Naive thymus-derived CD4-positive, alpha-beta T cell (primary cell): ENCODE data around the gene PTK7. TPM values are rescaled to one million over a fixed set of nuclear protein-coding genes. Genes with fewer than 3 reads are reported as not detected.

Experiments used
- ATAC-seq: fragments of 150-1000 bp; cut with Tn5 transposase; 2 replicates; pipeline ENCODE4 v1.10.0; 2021; ENCODE audit warnings: mild to moderate bottlenecking, moderate library complexity
- CTCF ChIA-PET: fragments of 350-600 bp; sonication (Branson Sonifier 250); formaldehyde crosslinking; loops from one replicate; lab custom pipeline; 2021; ENCODE audit warnings: antibody characterized with exemption; lab: Charles Lee
- POLR2A ChIA-PET: fragments of 350-600 bp; sonication (Branson Sonifier 250); formaldehyde crosslinking; loops from one replicate; lab custom pipeline; 2021; ENCODE audit warnings: antibody characterized with exemption, inconsistent platforms; lab: Charles Lee
- DNase-seq, 9 donors: peaks; one replicate each; pipeline versions ENCODE4 v3.0.0 to v3.0.0-alpha.2; 2020 to 2022; ENCODE audit warnings: mixed read lengths in 1 of 9
- H3K27ac ChIP-seq: one replicate; pipeline ENCODE4 v1.7.0; 2013; ENCODE audit warnings: mild to moderate bottlenecking, low read depth, low read length, moderate library complexity
- H3K27me3 ChIP-seq, 2 donors: one replicate each; pipeline ENCODE4 v1.7.0; 2013; ENCODE audit warnings: low read length in 2 of 2, mild to moderate bottlenecking in 2 of 2, moderate library complexity in 2 of 2; ENCODE audit not compliant: control insufficient read depth in 2 of 2, insufficient read depth in 2 of 2
- H3K36me3 ChIP-seq, 3 experiments: 1 replicate in 2 of 3; 2 replicates in 1 of 3; pipeline ENCODE4 v1.7.0; 2013; ENCODE audit warnings: low read length in 3 of 3, mild to moderate bottlenecking in 3 of 3, moderate library complexity in 1 of 3; ENCODE audit not compliant: insufficient read depth in 3 of 3, control insufficient read depth in 2 of 3
- H3K4me1 ChIP-seq, 2 donors: one replicate each; pipeline ENCODE4 v1.7.0; 2013; ENCODE audit warnings: low read length in 2 of 2, mild to moderate bottlenecking in 2 of 2, moderate library complexity in 1 of 2; ENCODE audit not compliant: control insufficient read depth in 2 of 2, insufficient read depth in 2 of 2
- H3K4me3 ChIP-seq: 2 replicates; pipeline ENCODE4 v1.7.0; 2013; ENCODE audit warnings: mild to moderate bottlenecking, low read length
- H3K9me3 ChIP-seq, 3 experiments: 1 replicate in 2 of 3; 2 replicates in 1 of 3; pipeline ENCODE4 v1.7.0; 2013; ENCODE audit warnings: low read length in 3 of 3; ENCODE audit not compliant: control insufficient read depth in 2 of 3
- H3K27ac Mint-ChIP-seq, 9 donors: one replicate each; pipeline ENCODE4 v1.8.0; 2020 to 2022; ENCODE audit warnings: mixed read lengths in 9 of 9, mild to moderate bottlenecking in 8 of 9, moderate library complexity in 5 of 9, inconsistent platforms in 2 of 9
- H3K27me3 Mint-ChIP-seq, 5 donors: one replicate each; pipeline ENCODE4 v1.8.0; 2021 to 2022; ENCODE audit warnings: mixed read lengths in 5 of 5, mild to moderate bottlenecking in 1 of 5
- H3K36me3 Mint-ChIP-seq, 5 donors: one replicate each; pipeline ENCODE4 v1.8.0; 2020 to 2022; ENCODE audit warnings: mixed read lengths in 5 of 5, mild to moderate bottlenecking in 3 of 5, inconsistent platforms in 1 of 5
- H3K4me1 Mint-ChIP-seq, 7 donors: one replicate each; pipeline ENCODE4 v1.8.0; 2020 to 2022; ENCODE audit warnings: mixed read lengths in 7 of 7, mild to moderate bottlenecking in 3 of 7, inconsistent platforms in 1 of 7
- H3K4me3 Mint-ChIP-seq, 10 donors: one replicate each; pipeline ENCODE4 v1.8.0; 2020 to 2022; ENCODE audit warnings: mild to moderate bottlenecking in 10 of 10, mixed read lengths in 10 of 10, moderate library complexity in 6 of 10, inconsistent platforms in 2 of 10
- H3K9me3 Mint-ChIP-seq, 11 donors: one replicate each; pipeline ENCODE4 v1.8.0; 2020 to 2022; ENCODE audit warnings: mixed read lengths in 11 of 11, mild to moderate bottlenecking in 4 of 11, inconsistent platforms in 1 of 11, moderate library complexity in 1 of 11
- intact Hi-C, 2 donors: fragments of 100-400 bp; cut with micrococcal nuclease; formaldehyde crosslinking; loops; one replicate each; pipeline ENCODE4 v1.15.1; 2023
- polyA plus RNA-seq, 2 donors: library from polyadenylated mRNA; unstranded; fragments of 300-500 nt; fragmentation: Illumina TruSeq; gene quantifications; one replicate each; pipeline ENCODE4 v1.2.3, GENCODE V29; 2021
- total RNA-seq, 6 experiments: library from RNA in 5 of 6; stranded (reverse) in 5 of 6; gene quantifications; 1 replicate in 5 of 6; 2 replicates in 1 of 6; pipeline ENCODE4 v1.2.3 and lab custom pipeline; 2021 to 2026

PTK7 gene
- total and polyA plus RNA-seq, 7 experiments from 2014 or later = 0.31 to 3.5 (median 1.2) TPM

DNA sequence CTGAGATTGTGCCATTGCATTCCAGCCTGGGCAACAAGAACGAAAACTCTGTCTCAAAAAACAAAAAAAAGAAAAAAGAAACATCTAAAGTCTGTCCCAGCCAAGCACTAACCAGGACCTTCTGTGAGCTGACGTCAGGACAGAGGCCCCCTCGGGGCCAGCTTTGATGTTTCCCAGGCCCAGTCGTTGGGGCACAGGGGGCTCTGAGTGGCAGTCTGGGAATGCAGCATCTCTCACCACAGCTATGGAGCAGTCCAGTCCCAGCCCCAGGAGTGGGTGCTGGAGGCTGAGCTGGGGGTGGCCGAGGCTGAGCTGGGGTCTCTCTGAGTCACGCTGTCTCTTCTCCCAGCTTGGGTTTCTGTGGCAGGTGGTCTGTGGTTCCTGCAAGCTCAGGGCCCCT lies 49.0 kb downstream of the PTK7 start:
- H3K4me1 ChIP-seq = no peaks in the 10 kb centered on the region
- Mint-ChIP-seq H3K27me3 (peaks cover 0 to 5% (median 0%) of the 10 kb centered on the region in 5 donors), H3K4me3 (no peak overlapping the region), H3K9me3 (no peaks in the 10 kb centered on the region), H3K4me1 (no peaks in the 10 kb centered on the region), H3K27ac (no peak overlapping the region), H3K36me3 (no peaks in the 10 kb centered on the region)
- H3K27me3 ChIP-seq = no peaks in the 10 kb centered on the region
- intact Hi-C loops = loop anchor here in 1 of 2 donors (5.0 kb wide), 1 partner anchor 223 kb away; no protein-coding TSS in a partner anchor
- H3K27ac ChIP-seq = no peak overlapping the region
- no peaks in the 10 kb centered on the region for H3K9me3 ChIP-seq
- POLR2A ChIA-PET = interaction anchor here (0.5 kb wide), 1 partner anchor 15 kb away, joined by 3 read pairs; no protein-coding TSS in a partner anchor
- H3K4me3 ChIP-seq = no peak overlapping the region
- no peak for ATAC-seq
- CTCF ChIA-PET = interaction anchor here (1.9 kb wide), 1 partner anchor 18 kb away, joined by 6 read pairs; no protein-coding TSS in a partner anchor
- no peak for DNase-seq
- no peaks in the 10 kb centered on the region for H3K36me3 ChIP-seq

DNA sequence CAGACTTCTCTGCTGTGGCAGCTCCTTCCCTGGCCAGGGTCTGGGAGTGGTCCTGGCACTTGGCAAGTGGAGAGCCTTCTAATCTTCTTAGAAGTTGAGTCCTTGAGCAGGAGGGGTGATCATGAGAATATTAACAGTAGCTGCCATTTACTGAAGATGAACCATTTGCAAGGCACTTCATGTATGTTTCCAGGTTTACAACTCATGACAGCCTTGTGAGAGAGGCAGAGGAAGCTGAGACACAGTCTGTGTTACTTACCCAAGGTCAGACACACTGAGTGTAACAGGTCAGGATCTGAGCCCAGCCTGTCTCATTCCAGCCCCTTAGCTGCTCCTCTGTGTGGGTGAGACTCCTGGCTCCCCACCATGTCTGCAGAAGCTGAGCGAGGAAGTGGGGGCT lies 49.4 kb downstream of the PTK7 start:
- no peak overlapping the region for H3K4me3 ChIP-seq
- intact Hi-C loops = loop anchor here in 1 of 2 donors (5.0 kb wide), 1 partner anchor 223 kb away; no protein-coding TSS in a partner anchor
- no peaks in the 10 kb centered on the region for H3K27me3 ChIP-seq
- H3K4me3 Mint-ChIP-seq = no peak overlapping the region
- no peak overlapping the region for H3K27ac Mint-ChIP-seq
- peaks cover 0 to 5% (median 0%) of the 10 kb centered on the region in 5 donors for H3K27me3 Mint-ChIP-seq
- H3K36me3 ChIP-seq = no peaks in the 10 kb centered on the region
- no peak overlapping the region for H3K27ac ChIP-seq
- no peaks in the 10 kb centered on the region for H3K36me3 Mint-ChIP-seq
- H3K4me1 ChIP-seq = no peaks in the 10 kb centered on the region
- POLR2A ChIA-PET = no interaction called here
- ATAC-seq (no peak), DNase-seq (no peak)
- CTCF ChIA-PET = interaction anchor here (1.9 kb wide), 1 partner anchor 18 kb away, joined by 6 read pairs; no protein-coding TSS in a partner anchor
- H3K9me3 Mint-ChIP-seq = no peaks in the 10 kb centered on the region
- H3K9me3 ChIP-seq = no peaks in the 10 kb centered on the region
- H3K4me1 Mint-ChIP-seq = no peaks in the 10 kb centered on the region

DNA sequence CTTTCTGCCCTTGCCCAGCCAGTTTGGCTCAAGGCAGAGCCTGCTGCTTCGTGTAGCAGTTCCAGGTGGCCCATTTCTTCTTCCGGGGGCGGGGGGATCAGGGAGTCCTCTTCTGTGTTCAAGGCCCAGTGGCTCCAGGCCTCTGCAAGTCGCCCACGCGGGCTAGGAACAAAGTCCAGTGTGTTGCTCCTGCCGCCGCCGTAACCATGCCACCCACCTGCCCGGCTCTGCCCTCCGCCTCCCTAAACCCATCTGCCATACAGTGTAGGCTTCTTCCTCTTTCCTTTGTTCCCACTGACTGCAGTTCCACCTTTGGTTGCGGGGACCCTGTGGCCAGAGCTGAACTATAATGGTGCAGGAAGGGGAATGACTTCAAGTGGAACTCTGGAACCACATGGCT lies 51.1 kb downstream of the PTK7 start:
- intact Hi-C loops = loop anchor here in 1 of 2 donors (5.0 kb wide), 1 partner anchor 225 kb away; no protein-coding TSS in a partner anchor
- peaks cover 0 to 5% (median 0%) of the 10 kb centered on the region in 5 donors for H3K27me3 Mint-ChIP-seq
- no peak overlapping the region for H3K4me3 Mint-ChIP-seq
- Histone ChIP-seq H3K27ac (no peak overlapping the region), H3K27me3 (no peaks in the 10 kb centered on the region), H3K9me3 (no peaks in the 10 kb centered on the region), H3K4me1 (no peaks in the 10 kb centered on the region), H3K36me3 (no peaks in the 10 kb centered on the region), H3K4me3 (no peak overlapping the region)
- H3K27ac Mint-ChIP-seq = no peak overlapping the region
- POLR2A ChIA-PET = no interaction called here
- ATAC-seq = no peak
- DNase-seq = no peak
- no peaks in the 10 kb centered on the region for H3K4me1 Mint-ChIP-seq
- H3K9me3 Mint-ChIP-seq = no peaks in the 10 kb centered on the region
- no peaks in the 10 kb centered on the region for H3K36me3 Mint-ChIP-seq
- CTCF ChIA-PET = no interaction called here

DNA sequence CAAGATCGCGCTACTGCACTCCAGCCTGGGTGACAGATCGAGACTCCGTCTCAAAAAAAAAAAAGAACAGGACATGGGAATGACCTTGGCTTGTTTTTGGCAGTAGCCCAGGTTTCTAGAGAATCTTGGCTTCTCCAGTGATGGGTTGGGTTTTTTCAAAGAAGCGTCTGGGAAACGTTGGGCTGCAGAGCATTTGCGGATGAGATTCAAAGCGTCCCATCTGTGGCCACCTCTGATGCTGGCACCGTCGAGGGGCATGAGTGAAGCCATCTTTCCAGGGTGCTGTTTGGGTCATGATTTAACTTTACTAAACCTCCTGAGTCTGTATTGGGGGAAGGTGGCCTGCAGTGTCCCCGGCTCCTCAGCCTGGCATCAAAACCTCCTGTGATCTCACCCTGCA lies 51.8 kb downstream of the PTK7 start:
- POLR2A ChIA-PET = no interaction called here
- CTCF ChIA-PET = interaction anchor here (0.5 to 0.8 kb wide), 2 partner anchors 510 to 823 kb away, joined by 3 to 4 read pairs; no protein-coding TSS in a partner anchor
- intact Hi-C loops = loop anchor here in 1 of 2 donors (5.0 kb wide), 1 partner anchor 226 kb away; no protein-coding TSS in a partner anchor
- H3K27me3 Mint-ChIP-seq = peaks cover 0 to 5% (median 0%) of the 10 kb centered on the region in 5 donors
- no peaks in the 10 kb centered on the region for H3K4me1 Mint-ChIP-seq
- H3K27me3 ChIP-seq = no peaks in the 10 kb centered on the region
- H3K9me3 Mint-ChIP-seq = no peaks in the 10 kb centered on the region
- DNase-seq (no peak), ATAC-seq (no peak)
- no peak overlapping the region for H3K27ac ChIP-seq
- no peaks in the 10 kb centered on the region for H3K9me3 ChIP-seq
- no peaks in the 10 kb centered on the region for H3K4me1 ChIP-seq
- no peak overlapping the region for H3K4me3 ChIP-seq
- no peak overlapping the region for H3K27ac Mint-ChIP-seq
- H3K36me3 Mint-ChIP-seq = no peaks in the 10 kb centered on the region
- no peak overlapping the region for H3K4me3 Mint-ChIP-seq
- H3K36me3 ChIP-seq = no peaks in the 10 kb centered on the region

DNA sequence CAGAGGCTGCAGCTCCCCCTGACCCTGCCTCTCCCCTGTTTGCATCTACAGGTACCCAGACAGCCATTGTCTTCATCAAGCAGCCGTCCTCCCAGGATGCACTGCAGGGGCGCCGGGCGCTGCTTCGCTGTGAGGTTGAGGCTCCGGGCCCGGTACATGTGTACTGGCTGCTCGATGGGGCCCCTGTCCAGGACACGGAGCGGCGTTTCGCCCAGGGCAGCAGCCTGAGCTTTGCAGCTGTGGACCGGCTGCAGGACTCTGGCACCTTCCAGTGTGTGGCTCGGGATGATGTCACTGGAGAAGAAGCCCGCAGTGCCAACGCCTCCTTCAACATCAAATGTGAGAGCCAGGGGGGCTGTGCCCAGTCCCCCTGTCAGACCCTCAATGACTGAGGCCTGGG lies 52.8 kb downstream of the PTK7 start:
- Mint-ChIP-seq H3K36me3 (no peaks in the 10 kb centered on the region), H3K27ac (no peak overlapping the region), H3K4me1 (no peaks in the 10 kb centered on the region), H3K4me3 (no peak overlapping the region), H3K9me3 (no peaks in the 10 kb centered on the region), H3K27me3 (no peaks in the 10 kb centered on the region)
- intact Hi-C loops = loop anchor here in 1 of 2 donors (5.0 kb wide), 1 partner anchor 227 kb away; no protein-coding TSS in a partner anchor
- no peak overlapping the region for H3K4me3 ChIP-seq
- no peaks in the 10 kb centered on the region for H3K9me3 ChIP-seq
- CTCF ChIA-PET = interaction anchor here (0.8 kb wide), 1 partner anchor 824 kb away, joined by 4 read pairs; no protein-coding TSS in a partner anchor
- H3K36me3 ChIP-seq = no peaks in the 10 kb centered on the region
- no peaks in the 10 kb centered on the region for H3K4me1 ChIP-seq
- DNase-seq (no peak), ATAC-seq (no peak)
- POLR2A ChIA-PET = no interaction called here
- H3K27ac ChIP-seq = no peak overlapping the region
- H3K27me3 ChIP-seq = no peaks in the 10 kb centered on the region

DNA sequence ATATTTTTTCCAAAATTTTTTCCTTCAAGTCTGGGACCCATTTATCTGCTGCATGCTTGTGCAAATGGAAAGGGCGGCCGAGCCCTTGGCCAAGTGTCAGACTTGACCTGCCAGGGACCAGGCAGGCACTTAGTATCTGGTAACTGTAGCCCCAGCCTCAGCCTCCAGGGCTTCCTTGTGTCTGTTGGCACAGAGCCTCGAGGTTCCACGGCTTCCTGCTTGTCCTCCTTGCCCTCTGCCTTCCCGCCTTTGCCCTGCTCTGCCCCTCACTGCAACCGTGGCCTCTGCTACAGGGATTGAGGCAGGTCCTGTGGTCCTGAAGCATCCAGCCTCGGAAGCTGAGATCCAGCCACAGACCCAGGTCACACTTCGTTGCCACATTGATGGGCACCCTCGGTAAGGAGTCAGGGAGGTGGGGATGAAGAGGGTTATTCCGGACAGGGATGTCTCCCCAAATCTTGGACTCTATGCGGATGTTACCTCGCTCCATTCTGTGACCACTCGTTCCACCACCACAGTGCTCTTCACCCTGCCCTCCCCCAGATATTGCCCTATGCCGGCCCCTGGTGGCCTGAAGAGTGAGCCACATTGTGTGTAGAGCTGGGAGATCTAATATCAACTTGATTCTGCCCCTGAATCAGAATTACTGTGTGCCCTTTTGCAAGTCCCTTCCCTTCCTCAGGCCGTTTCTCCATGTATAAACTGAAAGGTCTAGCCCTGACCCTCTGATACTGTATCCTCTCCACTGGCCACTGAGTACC lies 53.5 kb downstream of the PTK7 start:
- Histone ChIP-seq H3K4me1 (no peaks in the 10 kb centered on the region), H3K4me3 (no peak overlapping the region), H3K27ac (no peak overlapping the region), H3K36me3 (no peaks in the 10 kb centered on the region), H3K9me3 (no peaks in the 10 kb centered on the region), H3K27me3 (no peaks in the 10 kb centered on the region)
- Mint-ChIP-seq H3K27me3 (no peaks in the 10 kb centered on the region), H3K27ac (no peak overlapping the region), H3K4me3 (no peak overlapping the region), H3K36me3 (no peaks in the 10 kb centered on the region), H3K4me1 (no peaks in the 10 kb centered on the region), H3K9me3 (no peaks in the 10 kb centered on the region)
- ChIA-PET POLR2A (no interaction called here), CTCF (interaction anchor here (0.7 kb wide), 1 partner anchor 14 kb away, joined by 3 read pairs; no protein-coding TSS in a partner anchor)
- intact Hi-C loops = loop anchor here in 1 of 2 donors (5.0 kb wide), 1 partner anchor 227 kb away; no protein-coding TSS in a partner anchor
- peak; percentile 61 for ATAC-seq
- peak in 1 of 9 donors; percentile 10 for DNase-seq
